ENCODE measurements around the gene FAM20A. TPM values are rescaled to one million over a fixed set of nuclear protein-coding genes. Genes with fewer than 3 reads are reported as not detected.
A peak's percentile ranks its signal among the peaks of the same experiment; 100 is the strongest.

The FAM20A gene
- total RNA-seq, 1 donor = 63.3 TPM

DNA sequence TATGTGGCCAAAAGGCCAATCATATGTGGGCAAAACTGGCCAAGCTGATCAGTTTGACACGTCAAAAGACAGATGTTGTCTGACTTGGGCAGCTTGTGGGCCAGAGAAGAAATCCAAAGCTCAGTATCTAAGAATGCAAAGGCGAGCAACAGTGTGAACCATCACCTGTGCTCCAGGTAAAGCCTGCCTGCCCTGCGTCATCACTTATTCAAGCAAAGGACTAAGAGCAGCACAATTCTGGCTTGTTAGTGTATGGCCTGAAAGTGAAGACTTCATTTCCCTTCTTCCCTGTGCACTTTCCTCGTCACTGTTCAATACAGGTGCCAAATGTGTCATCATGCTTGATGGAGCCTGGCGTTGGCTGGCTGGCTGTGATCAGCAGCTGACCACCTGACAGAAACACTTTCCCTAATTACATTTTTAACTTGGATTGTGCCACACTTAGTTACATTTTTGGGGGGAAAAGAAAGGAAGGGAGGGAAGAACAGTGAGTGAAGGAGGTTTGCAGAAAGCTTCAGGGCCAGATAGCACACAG lies 4.7 kb downstream of the FAM20A start:
- H3K79me2 ChIP-seq (ENCODE audit: insufficient read depth, low read length) = peaks cover 10% of the 10 kb centered on the region
- no peak overlapping the region for H3K27ac ChIP-seq (ENCODE audit: low read depth, low read length)
- no peaks in the 10 kb centered on the region for H3K9me3 ChIP-seq (ENCODE audit: low read depth, low read length)
- H3K4me1 ChIP-seq (ENCODE audit: insufficient read depth, low read length) = peaks cover 71% of the 10 kb centered on the region
- TF ChIP-seq, protein P1, sequence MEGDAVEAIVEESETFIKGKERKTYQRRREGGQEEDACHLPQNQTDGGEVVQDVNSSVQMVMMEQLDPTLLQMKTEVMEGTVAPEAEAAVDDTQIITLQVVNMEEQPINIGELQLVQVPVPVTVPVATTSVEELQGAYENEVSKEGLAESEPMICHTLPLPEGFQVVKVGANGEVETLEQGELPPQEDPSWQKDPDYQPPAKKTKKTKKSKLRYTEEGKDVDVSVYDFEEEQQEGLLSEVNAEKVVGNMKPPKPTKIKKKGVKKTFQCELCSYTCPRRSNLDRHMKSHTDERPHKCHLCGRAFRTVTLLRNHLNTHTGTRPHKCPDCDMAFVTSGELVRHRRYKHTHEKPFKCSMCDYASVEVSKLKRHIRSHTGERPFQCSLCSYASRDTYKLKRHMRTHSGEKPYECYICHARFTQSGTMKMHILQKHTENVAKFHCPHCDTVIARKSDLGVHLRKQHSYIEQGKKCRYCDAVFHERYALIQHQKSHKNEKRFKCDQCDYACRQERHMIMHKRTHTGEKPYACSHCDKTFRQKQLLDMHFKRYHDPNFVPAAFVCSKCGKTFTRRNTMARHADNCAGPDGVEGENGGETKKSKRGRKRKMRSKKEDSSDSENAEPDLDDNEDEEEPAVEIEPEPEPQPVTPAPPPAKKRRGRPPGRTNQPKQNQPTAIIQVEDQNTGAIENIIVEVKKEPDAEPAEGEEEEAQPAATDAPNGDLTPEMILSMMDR (IDR thresholded peaks at IDR 0.05; ENCODE audit: extremely low read depth, low read depth, low read length) = no peak
- H3K36me3 ChIP-seq (ENCODE audit: insufficient read depth, low read length) = peaks cover 5% of the 10 kb centered on the region
- H2AFZ ChIP-seq (ENCODE audit: low read length) = no peak overlapping the region
- peak overlapping the region; percentile 28 for H3K4me2 ChIP-seq (ENCODE audit: insufficient read depth, low read length)
- no peaks in the 10 kb centered on the region for H3K27me3 ChIP-seq (ENCODE audit: insufficient read depth, low read length)
- H3K4me3 ChIP-seq (ENCODE audit: insufficient read depth, low read length) = no peak overlapping the region
- no peaks in the 10 kb centered on the region for H4K20me1 ChIP-seq (ENCODE audit: insufficient read depth, low read length)
- no peak for DNase-seq (ENCODE audit: insufficient read length, low spot score, missing footprints)

DNA sequence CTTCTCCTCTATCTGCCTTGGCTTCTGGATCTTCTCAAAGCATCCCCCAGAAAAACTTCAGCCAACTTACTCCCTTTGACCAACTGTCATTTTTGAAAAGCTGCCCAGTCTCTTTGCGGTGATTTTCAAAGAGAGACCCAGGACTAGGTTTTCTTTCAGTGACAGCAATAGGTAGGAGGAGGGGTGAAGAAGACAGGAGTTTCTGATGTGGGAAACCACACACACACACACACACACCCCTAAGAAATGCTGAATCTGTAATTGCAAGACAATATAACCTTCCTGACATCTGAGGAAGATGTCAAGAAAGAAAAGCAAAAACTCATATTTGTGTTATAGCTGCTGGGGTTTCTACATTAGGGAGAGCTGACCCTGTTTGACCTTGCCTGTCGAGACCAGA lies 5.2 kb downstream of the FAM20A start:
- Histone ChIP-seq H3K4me3 (ENCODE audit: insufficient read depth, low read length) (no peak overlapping the region), H2AFZ (ENCODE audit: low read length) (no peak overlapping the region), H3K9me3 (ENCODE audit: low read depth, low read length) (no peaks in the 10 kb centered on the region), H3K79me2 (ENCODE audit: insufficient read depth, low read length) (peaks cover 10% of the 10 kb centered on the region), H3K27me3 (ENCODE audit: insufficient read depth, low read length) (no peaks in the 10 kb centered on the region), H3K36me3 (ENCODE audit: insufficient read depth, low read length) (peaks cover 5% of the 10 kb centered on the region), H3K4me2 (ENCODE audit: insufficient read depth, low read length) (peak overlapping the region; percentile 10), H4K20me1 (ENCODE audit: insufficient read depth, low read length) (no peaks in the 10 kb centered on the region), H3K4me1 (ENCODE audit: insufficient read depth, low read length) (peaks cover 74% of the 10 kb centered on the region), H3K27ac (ENCODE audit: low read depth, low read length) (peak overlapping the region; percentile 46)
- DNase-seq (ENCODE audit: insufficient read length, low spot score, missing footprints) = no peak
- TF ChIP-seq, protein P1 (IDR thresholded peaks at IDR 0.05; ENCODE audit: extremely low read depth, low read depth, low read length) = no peak

DNA sequence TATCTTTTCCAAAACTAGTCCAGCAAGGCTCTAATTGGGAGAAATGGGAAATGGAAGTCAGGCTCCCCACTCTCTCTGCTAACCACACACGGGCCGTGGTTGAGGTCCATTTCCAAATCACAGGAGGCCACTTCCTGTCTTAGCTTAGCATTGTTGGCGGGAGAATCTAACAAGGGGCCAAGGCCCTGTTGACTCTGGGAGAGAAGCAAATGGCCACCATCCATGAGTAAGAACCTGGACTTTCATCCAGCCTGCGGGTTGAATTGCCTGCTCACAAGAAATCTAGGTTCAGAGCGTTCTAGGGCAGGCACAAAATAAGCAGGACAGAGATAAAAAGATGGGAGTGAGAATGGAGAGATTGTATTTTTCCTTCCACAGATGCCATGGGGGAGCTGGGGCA lies 5.7 kb downstream of the FAM20A start:
- Histone ChIP-seq H3K4me1 (ENCODE audit: insufficient read depth, low read length) (peaks cover 74% of the 10 kb centered on the region), H4K20me1 (ENCODE audit: insufficient read depth, low read length) (no peaks in the 10 kb centered on the region), H3K4me2 (ENCODE audit: insufficient read depth, low read length) (peak overlapping the region; percentile 10), H3K79me2 (ENCODE audit: insufficient read depth, low read length) (peaks cover 10% of the 10 kb centered on the region), H3K36me3 (ENCODE audit: insufficient read depth, low read length) (peaks cover 5% of the 10 kb centered on the region), H3K4me3 (ENCODE audit: insufficient read depth, low read length) (no peak overlapping the region), H2AFZ (ENCODE audit: low read length) (peak overlapping the region; percentile 71), H3K27ac (ENCODE audit: low read depth, low read length) (peak overlapping the region; percentile 46), H3K9me3 (ENCODE audit: low read depth, low read length) (no peaks in the 10 kb centered on the region), H3K27me3 (ENCODE audit: insufficient read depth, low read length) (no peaks in the 10 kb centered on the region)
- peak; percentile 30 for DNase-seq (ENCODE audit: insufficient read length, low spot score, missing footprints)
- TF ChIP-seq, protein P1 (IDR thresholded peaks at IDR 0.05; ENCODE audit: extremely low read depth, low read depth, low read length) = no peak

DNA sequence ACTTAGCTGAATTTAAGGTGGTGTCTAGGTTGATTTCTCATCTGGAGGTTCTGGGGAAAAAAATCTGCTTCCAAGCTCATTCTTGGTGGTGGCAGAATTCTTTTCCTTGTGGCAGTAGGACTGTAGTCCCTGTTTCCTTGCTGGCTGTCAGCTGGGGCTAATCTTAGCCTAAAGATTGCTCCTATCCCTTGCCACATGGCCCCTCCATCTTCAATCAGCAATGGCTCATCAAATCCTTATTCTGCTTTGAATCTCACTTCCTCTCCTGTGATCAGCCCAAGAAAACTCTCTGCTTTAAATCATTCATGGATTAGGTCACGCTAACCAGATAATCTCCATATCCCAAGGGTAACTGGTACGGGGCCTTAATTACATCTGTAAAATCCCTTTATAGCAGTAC lies 6.6 kb downstream of the FAM20A start:
- no peak for DNase-seq (ENCODE audit: insufficient read length, low spot score, missing footprints)
- no peaks in the 10 kb centered on the region for H4K20me1 ChIP-seq (ENCODE audit: insufficient read depth, low read length)
- H3K27me3 ChIP-seq (ENCODE audit: insufficient read depth, low read length) = no peaks in the 10 kb centered on the region
- H3K4me3 ChIP-seq (ENCODE audit: insufficient read depth, low read length) = no peak overlapping the region
- peak overlapping the region; percentile 46 for H3K27ac ChIP-seq (ENCODE audit: low read depth, low read length)
- peaks cover 5% of the 10 kb centered on the region for H3K79me2 ChIP-seq (ENCODE audit: insufficient read depth, low read length)
- TF ChIP-seq, protein P1 (IDR thresholded peaks at IDR 0.05; ENCODE audit: extremely low read depth, low read depth, low read length) = no peak
- H3K36me3 ChIP-seq (ENCODE audit: insufficient read depth, low read length) = peaks cover 5% of the 10 kb centered on the region
- H3K9me3 ChIP-seq (ENCODE audit: low read depth, low read length) = no peaks in the 10 kb centered on the region
- H3K4me1 ChIP-seq (ENCODE audit: insufficient read depth, low read length) = peaks cover 71% of the 10 kb centered on the region
- no peak overlapping the region for H3K4me2 ChIP-seq (ENCODE audit: insufficient read depth, low read length)
- no peak overlapping the region for H2AFZ ChIP-seq (ENCODE audit: low read length)
